Measurements from ENCODE around the gene KRT75. TPM values are rescaled to one million over a fixed set of nuclear protein-coding genes. Genes with fewer than 3 reads are reported as not detected.

KRT75 gene
- total and polyA plus RNA-seq, 2 of the 13 experiments (the other 11 are each of a cell fraction or from before 2014, with no cell fraction given), result not detected

- no peaks in the 10 kb centered on the region for H3K36me3 ChIP-seq (replicated peaks in 1 of 2; ENCODE audit: control insufficient read depth in 1 of 2, insufficient read depth in 2 of 2, low read length in 2 of 2)
- intact Hi-C loops (cut with micrococcal nuclease; ENCODE audit: unreplicated experiment), result no loop called here
- ChIA-PET CTCF (ENCODE audit: low intra/inter-chr PET ratio, low total read pairs) (no interaction called here), POLR2A (no interaction called here)
- in situ Hi-C loops (cut with HindIII; ENCODE audit: extremely low pct_ligation_motif_present, low pct_unique_long_range_greater_than_20kb), result no loop called here
- H3K79me2 ChIP-seq (ENCODE audit: insufficient read depth, low read length), result no peaks in the 10 kb centered on the region
- no peak for ATAC-seq
- no peak overlapping the region for H3K4me3 ChIP-seq (replicated peaks in 1 of 3; ENCODE audit: insufficient read depth in 1 of 3, low read depth in 2 of 3, low read length in 3 of 3)
- peaks cover 0 to 1% of the 10 kb centered on the region in 2 experiments; a peak in 3 of 5 replicates for H3K27me3 ChIP-seq (ENCODE audit: control insufficient read depth in 1 of 2, insufficient read depth in 2 of 2, low read length in 2 of 2)
- 35% methylated on average over 5 of the region's 8 CpGs for WGBS (ENCODE audit: low lambda C conversion rate)
- no peak overlapping the region for H2AFZ ChIP-seq (ENCODE audit: low read length)
- no TSS peak for BruUV-seq (replicated peaks)
- no peak overlapping the region for H3K27ac ChIP-seq (ENCODE audit: extremely low read length, insufficient read depth, low read length)
- no peak overlapping the region for H3K4me2 ChIP-seq (ENCODE audit: low read depth, low read length)
- no peaks in the 10 kb centered on the region for H3K9me3 ChIP-seq (ENCODE audit: low read length)
- H3K4me1 ChIP-seq (ENCODE audit: insufficient read depth, low read length), result peaks cover 13% of the 10 kb centered on the region
- no peaks in the 10 kb centered on the region for H4K20me1 ChIP-seq (ENCODE audit: insufficient read depth, low read length)
- FAIRE-seq, result no peak
- H3K9ac ChIP-seq (ENCODE audit: insufficient read depth, low read depth, low read length), result no peak overlapping the region
- no peak for DNase-seq (ENCODE audit: low spot score)
- no peak for TF ChIP-seq NFAT5 (CRISPR knock-in tag; IDR thresholded peaks at IDR 0.05)
- TF ChIP-seq ZNF737 (CRISPR knock-in tag; IDR thresholded peaks at IDR 0.05; ENCODE audit: borderline replicate concordance), result no peak
- TF ChIP-seq MLLT10 (CRISPR knock-in tag; IDR thresholded peaks at IDR 0.05), result no peak
- TF ChIP-seq SETDB1 (CRISPR knock-in tag; IDR thresholded peaks at IDR 0.05; ENCODE audit: borderline replicate concordance), result no peak
- no peak for TF ChIP-seq ZNF30 (CRISPR knock-in tag; IDR thresholded peaks at IDR 0.05)
- no peak for TF ChIP-seq ZNF251 (CRISPR knock-in tag; IDR thresholded peaks at IDR 0.05)
- no peak for TF ChIP-seq RNF219 (CRISPR knock-in tag; IDR thresholded peaks at IDR 0.05)
- no peak for TF ChIP-seq ZNF572 (CRISPR knock-in tag; IDR thresholded peaks at IDR 0.05)
- TF ChIP-seq TSC22D2 (CRISPR knock-in tag; IDR thresholded peaks at IDR 0.05; ENCODE audit: borderline replicate concordance), result no peak
- no peak for TF ChIP-seq ZNF331 (CRISPR knock-in tag; IDR thresholded peaks at IDR 0.05)
- TF ChIP-seq ZNF10 (CRISPR knock-in tag; IDR thresholded peaks at IDR 0.05; ENCODE audit: borderline replicate concordance, low read depth), result no peak
- no peak for TF ChIP-seq ZNF235 (CRISPR knock-in tag; IDR thresholded peaks at IDR 0.05; ENCODE audit: borderline replicate concordance)
- no peak for TF ChIP-seq ZBTB3 (CRISPR knock-in tag; IDR thresholded peaks at IDR 0.05; ENCODE audit: borderline replicate concordance, low read depth)
- TF ChIP-seq SIX4 (CRISPR knock-in tag; IDR thresholded peaks at IDR 0.05), result no peak
- TF ChIP-seq ZNF3 (CRISPR knock-in tag; IDR thresholded peaks at IDR 0.05), result no peak
- no peak for TF ChIP-seq IKZF5 (CRISPR knock-in tag; IDR thresholded peaks at IDR 0.05)
Measured at GRCh38 chr12:52438305-52439301, 4.4 kb upstream of the KRT75 start.
